Stimulated activated CD8-positive, alpha-beta memory T cell treated with anti-CD3 and anti-CD28 coated beads, Interleukin-4, amount 100 ng/mL, for 24 hours (primary cell): Measurements from ENCODE around the gene FUT9.

ENCODE experiments used
- DNase-seq: peaks from one replicate; pipeline ENCODE4 v3.0.0-alpha.2; 2020; ENCODE audit warnings: low read depth

Gene FUT9

DNA sequence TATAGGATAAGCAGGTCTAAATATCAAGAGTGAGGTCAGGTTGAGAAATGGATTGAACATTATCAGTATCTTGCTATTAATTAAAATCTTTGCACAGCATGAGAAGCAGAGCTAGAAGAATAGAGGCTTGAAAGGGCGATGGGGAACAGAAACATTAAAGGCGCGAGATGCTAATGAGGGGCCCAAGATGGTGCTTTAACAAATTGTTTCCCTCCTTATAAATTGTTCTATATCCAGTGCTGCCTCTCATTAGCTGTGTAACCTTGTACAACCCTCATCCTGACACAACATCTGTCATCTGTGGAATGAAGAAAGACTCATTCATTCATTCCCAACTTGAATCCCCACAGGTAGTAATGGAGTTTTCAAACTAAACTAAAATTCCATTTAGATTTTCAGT is 57.8 kb downstream of the FUT9 start:
- no peak for DNase-seq

DNA sequence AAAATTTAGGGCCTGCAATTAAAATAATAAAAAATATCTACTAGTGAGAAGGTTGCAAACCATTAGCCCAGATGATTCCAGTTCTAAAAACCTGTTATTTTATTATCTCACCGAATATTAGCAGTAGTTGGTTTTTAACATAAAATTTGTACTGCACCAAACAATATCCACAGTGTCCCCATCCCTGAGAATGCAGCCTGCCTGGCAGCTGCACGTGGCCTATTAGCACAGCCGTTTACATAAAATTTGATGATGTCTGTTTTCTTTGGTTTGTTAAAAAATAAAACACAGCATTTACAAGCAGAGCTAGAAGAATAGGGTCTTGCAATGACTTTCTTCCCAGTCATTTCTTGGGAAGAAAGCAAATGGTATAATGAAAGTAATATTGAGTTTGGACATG is 58.2 kb downstream of the FUT9 start:
- DNase-seq = no peak

DNA sequence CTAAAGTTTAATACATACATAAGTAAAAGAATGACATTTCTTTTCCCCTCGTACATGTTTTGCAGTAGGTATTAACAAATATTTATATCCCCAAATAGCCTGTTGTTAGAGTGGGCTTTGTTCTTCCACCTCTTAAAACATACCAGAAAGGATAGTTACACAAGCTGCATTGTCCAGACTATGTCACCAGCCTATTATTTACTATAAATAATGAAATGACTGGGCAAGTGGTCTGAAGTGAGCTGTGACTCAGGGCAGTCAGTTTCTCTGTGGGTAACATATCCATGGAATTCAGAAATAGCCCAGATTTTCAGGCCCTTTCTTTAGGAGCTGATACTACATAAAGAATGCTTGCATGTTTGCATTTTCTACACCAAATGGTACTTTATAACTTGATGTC is 60.1 kb downstream of the FUT9 start:
- DNase-seq = no peak

DNA sequence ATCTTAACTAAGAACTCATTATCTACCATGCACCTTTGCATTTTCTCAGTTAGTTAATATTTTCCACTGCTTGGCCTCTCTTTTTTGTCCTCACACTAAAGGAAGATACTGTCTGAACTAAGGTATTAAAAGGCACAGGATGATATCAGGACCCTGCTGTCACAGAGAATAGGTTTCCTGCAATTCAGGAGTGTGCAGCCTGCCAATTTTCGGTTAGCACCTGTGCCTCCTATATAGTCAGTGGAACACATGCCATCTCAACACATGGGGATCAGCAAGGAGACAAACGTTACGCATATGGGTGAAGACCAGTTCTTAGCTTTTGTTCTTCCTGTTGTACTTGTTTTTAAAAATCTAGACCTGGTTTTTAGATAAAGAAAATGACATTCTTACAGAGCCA is 71.0 kb downstream of the FUT9 start:
- DNase-seq = no peak

DNA sequence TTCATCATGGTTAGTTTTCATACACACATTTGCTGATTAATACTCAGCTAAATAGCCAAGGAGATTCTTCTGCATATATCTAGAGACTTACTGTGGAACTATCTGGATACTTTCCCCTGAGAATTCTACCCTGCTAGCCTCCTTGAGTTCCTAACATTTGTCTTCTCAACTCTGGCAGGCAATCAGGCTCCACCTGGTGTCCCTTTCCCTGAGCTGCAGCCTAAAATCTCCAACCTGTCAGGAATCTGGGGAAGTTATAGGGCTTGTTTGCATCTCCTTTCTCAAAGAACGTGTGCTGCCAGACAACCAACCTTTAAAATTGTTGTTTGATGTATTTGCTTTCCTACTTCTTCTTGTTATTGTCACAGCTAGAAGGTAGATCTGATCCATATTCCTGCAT is 73.4 kb downstream of the FUT9 start:
- no peak for DNase-seq

DNA sequence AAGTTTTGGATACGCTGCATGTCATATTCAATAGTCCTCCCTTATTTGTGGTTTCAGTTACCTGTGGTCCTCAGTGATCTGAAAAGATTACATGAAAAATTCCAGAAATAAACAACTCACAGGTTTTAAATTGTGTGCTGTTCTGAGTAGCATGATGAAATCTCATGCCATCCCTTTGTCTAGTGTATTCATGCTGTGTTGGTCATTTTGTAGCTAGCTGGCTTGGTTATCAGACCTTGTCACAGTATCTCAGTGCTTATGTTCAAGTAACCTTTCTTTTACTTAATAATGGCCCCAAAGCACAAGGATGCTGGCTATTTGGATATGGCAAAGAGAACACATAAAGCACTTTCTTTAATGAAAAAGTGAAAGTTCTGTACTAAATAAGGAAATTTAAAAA is 78.3 kb downstream of the FUT9 start:
- DNase-seq = no peak

DNA sequence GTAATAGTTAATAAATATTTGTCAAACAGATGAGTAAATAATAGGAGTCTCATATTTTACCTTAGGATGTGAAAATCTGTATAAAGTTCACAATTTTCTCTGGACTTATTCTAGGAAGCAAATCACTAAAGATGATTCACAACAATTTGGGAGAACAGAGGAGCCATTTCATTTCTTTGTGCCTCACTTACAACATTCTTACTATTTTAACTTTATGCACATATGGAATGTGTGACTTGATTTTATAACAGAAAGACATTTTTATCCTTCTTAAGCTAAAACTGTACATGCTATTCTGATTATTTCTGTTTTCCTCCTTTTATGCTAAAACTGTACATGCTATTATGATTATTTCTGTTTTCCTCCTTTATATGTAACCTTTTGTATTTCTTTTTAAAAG is 83.3 kb downstream of the FUT9 start:
- DNase-seq = no peak

DNA sequence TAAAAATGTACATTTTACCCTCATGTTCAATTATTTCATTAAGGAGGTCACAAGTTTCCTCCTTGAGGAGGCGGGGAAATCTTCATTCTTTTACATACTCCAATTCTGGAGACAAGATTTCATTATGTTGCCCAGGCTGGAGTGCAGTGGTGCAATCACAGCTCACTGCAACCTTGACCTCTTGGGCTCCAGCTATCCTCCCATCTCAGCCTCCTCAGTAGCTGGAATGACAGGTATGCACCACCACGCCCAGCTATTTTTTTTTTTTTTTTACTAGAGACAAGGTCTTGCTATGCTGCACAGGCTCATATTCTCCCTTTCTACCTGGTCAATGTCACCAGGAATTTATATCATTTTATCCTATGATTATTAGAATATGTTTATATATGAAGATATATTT is 85.8 kb downstream of the FUT9 start:
- no peak for DNase-seq

DNA sequence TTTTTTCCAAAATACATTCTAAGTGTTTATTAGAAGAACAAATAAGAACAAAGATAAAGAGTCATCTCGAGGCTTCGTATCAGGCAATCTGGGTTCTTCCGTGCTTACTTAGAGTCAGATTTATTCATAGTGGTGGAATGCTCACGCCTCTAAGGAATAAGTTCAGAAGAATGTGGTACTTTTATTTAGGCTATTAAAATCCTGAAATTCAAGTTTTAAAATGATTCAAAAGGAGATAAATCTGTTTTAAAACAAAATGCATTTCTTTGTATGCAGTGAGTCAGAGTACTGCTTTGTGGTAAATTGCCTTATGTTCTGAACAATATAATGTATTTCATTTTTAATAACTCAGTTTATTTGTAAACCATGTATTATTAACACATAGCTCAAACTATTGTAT is 89.1 kb downstream of the FUT9 start:
- no peak for DNase-seq

DNA sequence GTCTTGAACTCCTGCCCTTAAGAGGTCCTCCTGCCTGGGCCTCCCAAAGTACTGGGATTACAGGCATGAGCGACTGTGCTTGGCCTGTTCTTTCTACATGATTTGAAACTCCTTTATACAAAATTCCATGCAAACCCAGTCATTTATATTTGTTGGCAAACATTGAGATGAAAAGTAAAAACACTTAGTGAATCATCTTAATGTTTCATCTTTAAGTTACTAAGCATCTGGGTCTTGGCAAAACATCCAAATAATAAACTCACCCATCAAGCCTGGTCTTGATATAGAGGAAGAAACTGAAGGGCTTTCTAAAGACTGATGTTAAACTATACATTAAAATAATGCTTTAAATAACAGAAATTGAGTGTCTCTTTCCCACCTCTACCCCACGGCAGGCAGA is 95.1 kb downstream of the FUT9 start:
- no peak for DNase-seq

DNA sequence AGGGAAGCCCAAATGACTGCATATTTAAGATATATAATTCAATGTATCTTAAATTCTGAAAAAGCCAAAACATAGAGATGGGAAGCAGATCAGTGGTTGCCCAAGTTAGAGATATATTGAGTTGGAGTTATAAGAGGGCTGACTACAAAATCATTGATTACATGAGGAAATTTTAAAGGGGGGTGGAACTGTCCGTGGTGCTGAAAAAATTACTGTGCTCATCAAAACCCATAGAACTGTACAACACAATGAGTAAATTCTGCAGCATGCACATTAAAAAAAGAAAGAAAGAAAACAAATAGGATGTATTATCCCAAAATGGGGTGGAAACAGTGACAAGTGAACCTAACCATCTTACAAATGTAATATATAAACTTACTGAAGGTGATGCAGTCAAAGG is 100.9 kb downstream of the FUT9 start:
- DNase-seq = no peak

DNA sequence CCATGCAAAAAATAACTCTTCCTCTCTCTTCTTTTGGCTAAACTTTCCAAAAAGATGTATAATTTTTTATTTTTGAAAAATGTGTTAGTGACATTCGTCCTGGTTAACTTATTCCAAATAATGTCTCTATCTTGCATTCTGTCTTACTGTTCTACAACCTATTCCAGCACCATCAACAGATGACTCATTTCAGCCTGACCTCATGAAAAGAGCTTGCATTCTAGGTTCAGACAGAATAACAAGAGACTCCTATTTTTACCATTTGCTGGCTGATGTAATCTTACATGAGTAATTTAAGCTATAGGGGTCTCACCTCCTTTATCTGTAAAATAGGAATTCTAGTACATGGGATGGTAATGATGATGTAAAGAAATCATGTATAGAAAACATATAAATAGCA is 109.0 kb downstream of the FUT9 start:
- no peak for DNase-seq

DNA sequence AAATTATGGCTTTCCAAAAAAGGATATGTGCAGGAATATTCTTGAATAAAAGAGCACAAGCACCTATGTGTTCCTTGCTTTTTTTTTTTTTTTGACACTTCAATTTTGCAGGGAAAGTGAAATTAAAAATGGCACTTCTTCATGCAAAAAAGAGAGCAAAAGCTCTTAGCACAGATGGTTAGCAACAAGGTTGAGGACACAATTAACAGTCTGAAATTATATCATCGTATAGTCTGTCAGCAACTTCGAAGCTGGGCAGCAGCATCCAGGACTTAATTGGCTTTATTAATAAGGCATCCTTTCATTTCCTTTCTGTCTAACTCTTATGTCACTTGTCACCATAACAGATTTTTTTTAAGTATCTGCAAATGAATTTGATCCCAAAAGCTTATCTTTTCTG is 122.6 kb downstream of the FUT9 start:
- no peak for DNase-seq

DNA sequence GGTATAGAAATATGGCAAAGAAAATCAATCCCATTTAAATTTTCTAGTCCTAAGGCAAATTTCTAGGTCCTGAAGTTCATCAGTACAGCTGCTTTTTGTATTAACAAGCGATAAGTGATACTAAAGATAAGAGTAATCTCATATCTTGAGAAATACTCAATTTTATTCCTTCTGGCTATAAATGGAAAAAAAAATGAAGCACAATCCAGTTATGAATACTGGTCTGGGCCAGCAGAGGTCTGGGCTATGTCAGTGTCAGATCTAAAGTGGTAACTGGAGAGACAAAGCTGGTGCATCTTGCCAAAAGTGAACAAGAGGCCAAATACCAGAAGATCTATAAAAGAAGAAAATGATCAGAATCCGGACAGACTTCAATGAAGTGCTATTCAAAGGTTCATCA is 126.4 kb downstream of the FUT9 start:
- no peak for DNase-seq

DNA sequence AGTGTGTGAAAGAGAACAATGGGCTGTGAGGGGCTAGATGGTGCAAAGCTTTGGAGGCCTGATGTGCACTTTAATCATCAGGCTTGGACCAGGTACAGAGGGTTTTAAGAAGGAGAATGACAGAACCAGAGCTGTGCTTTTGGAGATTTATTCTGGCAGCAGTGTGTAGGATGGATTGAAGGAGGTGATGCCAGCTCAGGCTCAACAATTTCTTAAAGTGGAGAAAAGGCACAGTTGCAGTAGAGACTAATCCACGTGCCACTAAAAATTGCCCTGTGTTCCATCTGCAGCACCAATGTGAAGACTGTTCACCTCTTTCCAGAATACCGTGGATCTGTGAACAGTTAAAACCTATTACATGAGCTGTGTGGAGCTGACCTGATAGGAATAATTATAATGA is 134.7 kb downstream of the FUT9 start:
- no peak for DNase-seq

DNA sequence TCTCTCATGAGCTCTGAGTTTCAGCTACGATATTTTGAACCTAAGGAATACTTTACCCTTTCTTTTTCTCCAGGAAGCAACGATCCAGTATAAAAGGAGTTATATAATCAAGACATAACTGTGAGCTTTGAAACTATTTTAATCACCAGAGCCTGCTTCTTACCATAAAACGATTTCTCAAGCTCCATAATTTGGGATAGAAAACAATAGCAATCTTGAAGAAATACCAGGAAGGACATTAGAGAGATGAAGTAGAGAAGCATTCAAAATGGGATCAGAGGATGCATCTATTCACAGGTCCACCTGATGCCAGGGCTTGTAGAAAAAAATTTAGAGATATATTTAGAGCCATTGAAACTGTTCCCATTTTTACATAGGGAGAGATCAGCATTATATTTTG is 135.9 kb downstream of the FUT9 start:
- DNase-seq = no peak

DNA sequence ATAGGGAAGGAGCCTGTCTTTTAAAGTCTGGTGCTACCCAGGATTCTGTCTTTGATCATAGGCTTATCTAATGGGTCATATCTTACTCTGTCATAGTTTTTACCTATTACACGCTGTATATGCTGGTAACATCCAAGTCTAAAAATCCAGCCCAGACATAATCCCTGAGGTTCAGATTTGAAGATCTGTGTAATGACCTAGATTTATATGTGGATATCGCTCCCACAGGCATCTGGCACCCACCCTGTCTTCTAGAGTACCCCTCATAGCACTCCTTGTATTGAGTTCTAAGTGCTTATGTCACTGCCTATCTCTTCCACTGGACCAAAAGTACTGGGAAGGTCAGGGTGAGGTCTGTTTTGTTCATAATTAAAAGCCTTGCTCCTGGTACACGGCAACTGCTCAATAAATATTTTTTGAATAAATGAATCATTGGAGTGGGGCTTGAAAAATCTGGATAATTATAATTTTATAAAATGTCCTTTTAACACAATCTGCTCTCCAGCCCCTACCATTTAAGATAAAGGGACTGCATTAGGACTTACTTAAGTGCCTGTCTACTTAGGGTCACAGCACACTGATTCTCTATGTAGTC is 136.4 kb downstream of the FUT9 start:
- DNase-seq = no peak

DNA sequence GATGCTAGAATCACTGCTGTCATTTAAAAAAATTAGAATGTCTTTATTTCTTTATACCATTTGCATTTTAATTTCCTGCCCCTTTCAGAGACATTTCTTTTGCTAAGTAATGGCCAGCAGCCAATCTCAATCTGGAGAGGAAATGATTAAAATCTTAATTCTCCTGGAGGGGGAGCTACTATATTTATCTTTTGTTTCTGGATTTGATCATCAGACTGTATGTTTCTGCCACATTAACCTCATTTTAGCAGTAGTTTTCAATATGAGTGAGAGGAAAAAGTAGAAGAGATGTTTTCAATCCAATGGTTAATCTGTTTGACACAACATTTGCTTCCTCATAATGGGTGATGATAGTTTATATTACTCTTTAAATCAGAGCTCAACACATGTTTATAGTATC is 138.0 kb downstream of the FUT9 start:
- no peak for DNase-seq

DNA sequence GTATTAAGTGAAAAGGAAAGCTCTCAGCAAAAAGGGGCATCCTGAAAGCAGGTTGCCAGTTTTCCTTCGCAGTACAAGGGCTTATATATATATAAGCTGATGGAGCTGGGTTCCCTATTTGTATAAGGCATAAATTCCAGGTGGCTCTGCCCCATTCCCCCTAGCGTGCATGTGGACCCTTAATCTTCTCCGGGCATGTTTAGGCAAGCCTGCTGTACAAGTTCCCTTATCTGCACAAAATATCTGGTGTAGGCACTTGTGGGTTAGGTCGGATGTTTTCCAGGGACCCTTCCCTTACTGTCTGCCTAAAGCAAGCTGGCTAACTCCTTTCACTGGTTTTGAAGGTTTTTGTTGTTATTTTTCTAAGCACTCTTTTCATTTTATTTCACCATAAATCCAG is 140.7 kb downstream of the FUT9 start:
- no peak for DNase-seq

DNA sequence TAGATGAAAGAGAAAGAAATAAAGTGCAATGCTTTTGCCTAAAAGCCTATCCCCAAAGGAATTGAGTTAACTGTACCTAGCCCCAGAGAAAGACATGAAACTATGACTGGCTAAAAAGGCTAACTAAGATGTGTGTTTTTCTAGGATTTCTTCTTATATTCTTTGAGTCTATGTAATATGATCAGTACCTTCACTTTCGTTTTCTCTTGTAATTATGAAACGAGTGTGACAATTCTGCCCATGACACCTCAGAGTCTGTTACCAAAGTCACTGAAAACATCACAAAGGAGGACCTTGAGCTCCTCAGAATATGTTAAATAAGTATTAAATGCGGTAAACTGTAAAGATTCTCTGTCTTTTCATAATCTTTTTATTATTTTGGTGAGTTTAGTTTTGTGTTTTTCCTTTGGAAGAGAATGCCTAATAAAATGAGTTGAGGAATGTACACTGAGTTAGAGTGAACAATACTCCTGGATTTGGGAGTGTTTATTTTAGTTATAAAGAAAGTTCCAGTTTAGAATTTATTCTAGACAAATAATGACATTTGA is 141.3 kb downstream of the FUT9 start:
- DNase-seq = no peak

DNA sequence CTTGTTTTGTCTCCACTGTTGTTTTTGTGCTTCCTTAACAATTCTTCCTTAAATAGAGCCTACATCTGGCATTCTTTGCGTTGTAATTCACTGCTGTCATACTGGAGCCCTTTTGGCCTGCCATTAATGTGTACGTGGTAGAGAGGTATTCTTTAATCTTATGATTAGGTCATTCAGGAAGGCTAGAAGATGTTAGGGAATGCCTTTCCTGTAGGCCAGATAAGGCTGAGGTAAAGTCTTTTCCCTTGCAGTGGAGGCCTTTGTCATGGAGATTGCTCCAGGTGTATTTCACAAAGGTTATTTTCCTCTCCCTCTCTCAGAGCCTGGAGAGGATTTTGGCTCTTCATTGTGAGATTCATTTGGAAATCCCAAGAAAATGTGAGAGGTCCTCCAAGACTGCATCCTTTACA is 146.9 kb downstream of the FUT9 start:
- DNase-seq = no peak

DNA sequence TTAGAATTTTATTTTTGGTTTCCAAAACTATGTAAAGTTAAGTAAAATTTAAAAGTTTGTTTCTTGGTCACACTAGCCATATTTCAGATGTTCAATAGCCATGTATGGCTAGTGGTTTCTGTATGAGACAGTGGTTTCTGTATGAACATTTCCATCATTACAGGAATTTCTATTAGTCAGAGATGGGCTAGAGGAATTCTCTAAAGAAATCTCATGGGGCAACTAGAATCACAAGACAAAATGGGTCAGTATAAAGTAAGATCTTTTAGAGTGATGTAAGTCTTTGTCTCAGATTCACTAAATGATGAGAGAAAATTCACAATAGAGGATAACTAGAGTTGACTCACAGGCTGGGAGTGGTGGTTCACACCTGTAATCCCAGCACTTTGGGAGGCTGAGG is 149.0 kb downstream of the FUT9 start:
- no peak for DNase-seq

DNA sequence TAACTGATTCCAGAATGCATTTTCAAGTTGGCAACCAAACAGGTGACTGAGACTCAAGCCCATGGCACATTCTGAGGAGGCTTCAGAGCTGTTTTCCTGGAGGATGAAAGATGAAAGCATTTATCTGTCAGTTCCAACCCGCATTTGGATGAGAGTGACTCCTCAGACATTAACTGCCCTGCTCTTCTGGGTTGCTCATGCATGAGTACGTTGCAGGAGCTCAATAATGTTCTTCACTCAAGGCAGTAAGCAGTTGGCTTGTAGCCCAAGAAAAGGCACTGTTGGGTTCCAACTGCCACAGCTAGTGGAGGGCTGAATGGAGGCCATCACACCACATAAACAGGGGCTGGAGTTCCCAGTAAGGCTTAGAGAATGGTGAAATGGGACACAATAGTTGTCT is 155.3 kb downstream of the FUT9 start:
- no peak for DNase-seq

DNA sequence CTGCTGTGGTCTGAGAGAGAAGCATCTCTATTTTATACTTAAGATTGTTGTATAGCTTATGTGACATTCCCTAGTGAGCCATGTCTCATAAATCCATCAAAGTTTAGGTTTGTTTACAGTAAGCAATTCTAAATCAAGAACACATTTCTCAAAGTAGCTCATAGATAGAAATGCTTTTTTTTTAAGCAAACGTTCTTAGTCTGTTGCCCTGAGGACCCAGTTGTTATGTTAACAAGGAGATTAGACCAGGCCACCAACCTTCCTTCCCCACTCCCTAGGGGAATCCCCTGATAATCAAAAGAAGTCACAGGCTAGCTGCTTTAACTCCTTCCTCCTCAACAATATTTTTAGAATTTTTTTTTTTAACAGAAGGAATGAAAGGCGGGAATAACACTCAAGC is 169.0 kb downstream of the FUT9 start:
- no peak for DNase-seq

DNA sequence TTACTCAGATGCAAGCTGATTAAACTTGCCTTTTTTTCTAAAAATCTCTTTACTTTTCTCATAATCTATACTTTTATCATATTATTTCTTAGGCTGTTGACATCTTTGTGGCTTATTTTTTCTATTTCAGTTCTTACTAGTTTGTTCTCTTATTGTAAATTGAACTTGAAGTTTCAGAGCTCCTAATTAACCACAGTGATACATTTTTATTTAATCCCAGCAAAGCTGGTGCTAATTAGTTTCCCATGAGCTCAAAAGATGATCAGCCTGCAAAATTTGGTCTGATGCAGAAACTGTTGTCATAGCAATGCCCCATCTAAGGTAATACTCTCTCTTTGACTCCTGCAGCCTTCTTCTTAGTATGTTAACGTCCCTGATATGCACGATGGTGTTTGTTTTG is 170.3 kb downstream of the FUT9 start:
- no peak for DNase-seq
